Measurements from ENCODE around the gene CNGB1. TPM values are rescaled to one million over a fixed set of nuclear protein-coding genes. Genes with fewer than 3 reads are reported as not detected.

The CNGB1 gene
- total and polyA plus RNA-seq, 2 of the 13 experiments (the other 11 are each of a cell fraction or from before 2014, with no cell fraction given): 0.02 to 0.15 TPM

DNA sequence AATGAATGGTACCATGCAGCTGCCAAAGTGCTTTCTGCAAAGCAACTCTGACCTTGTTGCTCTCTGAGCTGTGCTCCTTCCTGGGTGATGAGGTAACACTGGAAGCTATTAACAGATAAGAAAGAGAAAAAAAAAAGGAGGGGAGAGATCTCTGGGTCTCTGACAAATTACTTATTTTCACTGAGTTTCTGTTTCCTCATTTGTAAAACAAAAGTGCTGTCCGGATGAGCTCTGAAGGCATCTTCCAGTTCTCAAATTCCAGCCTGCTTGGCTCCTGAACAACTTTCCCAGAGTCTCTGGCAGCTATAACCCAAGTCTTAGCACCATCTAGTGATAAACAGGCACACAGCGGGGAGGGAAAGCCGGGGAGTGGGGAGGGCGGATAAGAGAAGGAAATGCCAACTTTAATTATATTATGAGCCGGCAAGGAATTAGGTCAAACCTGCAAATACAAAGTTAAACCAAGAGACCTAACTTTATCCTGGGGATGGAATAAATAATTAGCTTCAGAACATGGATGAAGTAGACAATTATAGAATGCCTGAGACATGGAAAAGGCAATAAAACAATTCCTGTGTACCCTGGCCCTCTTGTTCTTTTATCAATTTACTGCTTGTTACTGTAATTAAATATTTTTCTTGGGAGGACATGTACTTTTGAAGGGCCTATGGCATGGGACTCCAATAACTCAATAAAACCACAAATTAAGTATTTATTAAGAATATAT lies 107.3 kb downstream of the CNGB1 start (continued):
- TF ChIP-seq, protein P1, sequence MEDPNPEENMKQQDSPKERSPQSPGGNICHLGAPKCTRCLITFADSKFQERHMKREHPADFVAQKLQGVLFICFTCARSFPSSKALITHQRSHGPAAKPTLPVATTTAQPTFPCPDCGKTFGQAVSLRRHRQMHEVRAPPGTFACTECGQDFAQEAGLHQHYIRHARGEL (CRISPR knock-in tag; IDR thresholded peaks at IDR 0.05): no peak
- TF ChIP-seq, protein P2, sequence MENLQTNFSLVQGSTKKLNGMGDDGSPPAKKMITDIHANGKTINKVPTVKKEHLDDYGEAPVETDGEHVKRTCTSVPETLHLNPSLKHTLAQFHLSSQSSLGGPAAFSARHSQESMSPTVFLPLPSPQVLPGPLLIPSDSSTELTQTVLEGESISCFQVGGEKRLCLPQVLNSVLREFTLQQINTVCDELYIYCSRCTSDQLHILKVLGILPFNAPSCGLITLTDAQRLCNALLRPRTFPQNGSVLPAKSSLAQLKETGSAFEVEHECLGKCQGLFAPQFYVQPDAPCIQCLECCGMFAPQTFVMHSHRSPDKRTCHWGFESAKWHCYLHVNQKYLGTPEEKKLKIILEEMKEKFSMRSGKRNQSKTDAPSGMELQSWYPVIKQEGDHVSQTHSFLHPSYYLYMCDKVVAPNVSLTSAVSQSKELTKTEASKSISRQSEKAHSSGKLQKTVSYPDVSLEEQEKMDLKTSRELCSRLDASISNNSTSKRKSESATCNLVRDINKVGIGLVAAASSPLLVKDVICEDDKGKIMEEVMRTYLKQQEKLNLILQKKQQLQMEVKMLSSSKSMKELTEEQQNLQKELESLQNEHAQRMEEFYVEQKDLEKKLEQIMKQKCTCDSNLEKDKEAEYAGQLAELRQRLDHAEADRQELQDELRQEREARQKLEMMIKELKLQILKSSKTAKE (CRISPR knock-in tag; IDR thresholded peaks at IDR 0.05; ENCODE audit: borderline replicate concordance): no peak
- no peak for TF ChIP-seq ZNF124 (CRISPR knock-in tag; IDR thresholded peaks at IDR 0.05)
- TF ChIP-seq, protein P3, sequence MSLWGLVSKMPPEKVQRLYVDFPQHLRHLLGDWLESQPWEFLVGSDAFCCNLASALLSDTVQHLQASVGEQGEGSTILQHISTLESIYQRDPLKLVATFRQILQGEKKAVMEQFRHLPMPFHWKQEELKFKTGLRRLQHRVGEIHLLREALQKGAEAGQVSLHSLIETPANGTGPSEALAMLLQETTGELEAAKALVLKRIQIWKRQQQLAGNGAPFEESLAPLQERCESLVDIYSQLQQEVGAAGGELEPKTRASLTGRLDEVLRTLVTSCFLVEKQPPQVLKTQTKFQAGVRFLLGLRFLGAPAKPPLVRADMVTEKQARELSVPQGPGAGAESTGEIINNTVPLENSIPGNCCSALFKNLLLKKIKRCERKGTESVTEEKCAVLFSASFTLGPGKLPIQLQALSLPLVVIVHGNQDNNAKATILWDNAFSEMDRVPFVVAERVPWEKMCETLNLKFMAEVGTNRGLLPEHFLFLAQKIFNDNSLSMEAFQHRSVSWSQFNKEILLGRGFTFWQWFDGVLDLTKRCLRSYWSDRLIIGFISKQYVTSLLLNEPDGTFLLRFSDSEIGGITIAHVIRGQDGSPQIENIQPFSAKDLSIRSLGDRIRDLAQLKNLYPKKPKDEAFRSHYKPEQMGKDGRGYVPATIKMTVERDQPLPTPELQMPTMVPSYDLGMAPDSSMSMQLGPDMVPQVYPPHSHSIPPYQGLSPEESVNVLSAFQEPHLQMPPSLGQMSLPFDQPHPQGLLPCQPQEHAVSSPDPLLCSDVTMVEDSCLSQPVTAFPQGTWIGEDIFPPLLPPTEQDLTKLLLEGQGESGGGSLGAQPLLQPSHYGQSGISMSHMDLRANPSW (CRISPR knock-in tag; IDR thresholded peaks at IDR 0.05; ENCODE audit: borderline replicate concordance): no peak
- TF ChIP-seq AGO2 (optimal IDR thresholded peaks at IDR 0.05; ENCODE audit: low read depth, low read length): no peak
- no peak for TF ChIP-seq ZNF235 (CRISPR knock-in tag; IDR thresholded peaks at IDR 0.05; ENCODE audit: borderline replicate concordance)
- 0 out of 2 replicates have a peak, but pooled peaks have one; percentile 11 for TF ChIP-seq RFXAP (CRISPR knock-in tag; IDR thresholded peaks at IDR 0.05; ENCODE audit: borderline replicate concordance)
- TF ChIP-seq, protein P4, sequence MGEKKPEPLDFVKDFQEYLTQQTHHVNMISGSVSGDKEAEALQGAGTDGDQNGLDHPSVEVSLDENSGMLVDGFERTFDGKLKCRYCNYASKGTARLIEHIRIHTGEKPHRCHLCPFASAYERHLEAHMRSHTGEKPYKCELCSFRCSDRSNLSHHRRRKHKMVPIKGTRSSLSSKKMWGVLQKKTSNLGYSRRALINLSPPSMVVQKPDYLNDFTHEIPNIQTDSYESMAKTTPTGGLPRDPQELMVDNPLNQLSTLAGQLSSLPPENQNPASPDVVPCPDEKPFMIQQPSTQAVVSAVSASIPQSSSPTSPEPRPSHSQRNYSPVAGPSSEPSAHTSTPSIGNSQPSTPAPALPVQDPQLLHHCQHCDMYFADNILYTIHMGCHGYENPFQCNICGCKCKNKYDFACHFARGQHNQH (CRISPR knock-in tag; IDR thresholded peaks at IDR 0.05): no peak
- TF ChIP-seq ZNF552 (CRISPR knock-in tag; IDR thresholded peaks at IDR 0.05; ENCODE audit: borderline replicate concordance): no peak
- TF ChIP-seq, protein P5, sequence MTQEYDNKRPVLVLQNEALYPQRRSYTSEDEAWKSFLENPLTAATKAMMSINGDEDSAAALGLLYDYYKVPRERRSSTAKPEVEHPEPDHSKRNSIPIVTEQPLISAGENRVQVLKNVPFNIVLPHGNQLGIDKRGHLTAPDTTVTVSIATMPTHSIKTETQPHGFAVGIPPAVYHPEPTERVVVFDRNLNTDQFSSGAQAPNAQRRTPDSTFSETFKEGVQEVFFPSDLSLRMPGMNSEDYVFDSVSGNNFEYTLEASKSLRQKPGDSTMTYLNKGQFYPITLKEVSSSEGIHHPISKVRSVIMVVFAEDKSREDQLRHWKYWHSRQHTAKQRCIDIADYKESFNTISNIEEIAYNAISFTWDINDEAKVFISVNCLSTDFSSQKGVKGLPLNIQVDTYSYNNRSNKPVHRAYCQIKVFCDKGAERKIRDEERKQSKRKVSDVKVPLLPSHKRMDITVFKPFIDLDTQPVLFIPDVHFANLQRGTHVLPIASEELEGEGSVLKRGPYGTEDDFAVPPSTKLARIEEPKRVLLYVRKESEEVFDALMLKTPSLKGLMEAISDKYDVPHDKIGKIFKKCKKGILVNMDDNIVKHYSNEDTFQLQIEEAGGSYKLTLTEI (CRISPR knock-in tag; conservative IDR thresholded peaks at IDR 0.05): no peak
- TF ChIP-seq, protein P6, sequence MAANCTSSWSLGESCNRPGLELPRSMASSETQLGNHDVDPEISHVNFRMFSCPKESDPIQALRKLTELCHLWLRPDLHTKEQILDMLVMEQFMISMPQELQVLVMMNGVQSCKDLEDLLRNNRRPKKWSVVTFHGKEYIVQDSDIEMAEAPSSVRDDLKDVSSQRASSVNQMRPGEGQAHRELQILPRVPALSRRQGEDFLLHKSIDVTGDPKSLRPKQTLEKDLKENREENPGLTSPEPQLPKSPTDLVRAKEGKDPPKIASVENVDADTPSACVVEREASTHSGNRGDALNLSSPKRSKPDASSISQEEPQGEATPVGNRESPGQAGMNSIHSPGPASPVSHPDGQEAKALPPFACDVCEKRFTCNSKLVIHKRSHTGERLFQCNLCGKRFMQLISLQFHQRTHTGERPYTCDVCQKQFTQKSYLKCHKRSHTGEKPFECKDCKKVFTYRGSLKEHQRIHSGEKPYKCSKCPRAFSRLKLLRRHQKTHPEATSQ (CRISPR knock-in tag; IDR thresholded peaks at IDR 0.05; ENCODE audit: borderline replicate concordance): no peak
- no peak for TF ChIP-seq ISX (CRISPR knock-in tag; conservative IDR thresholded peaks at IDR 0.05)
- no peak for TF ChIP-seq RFX3 (CRISPR knock-in tag; IDR thresholded peaks at IDR 0.05)
- TF ChIP-seq, protein P7, sequence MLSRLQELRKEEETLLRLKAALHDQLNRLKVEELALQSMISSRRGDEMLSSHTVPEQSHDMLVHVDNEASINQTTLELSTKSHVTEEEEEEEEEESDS (CRISPR knock-in tag; IDR thresholded peaks at IDR 0.05; ENCODE audit: borderline replicate concordance): no peak
- TF ChIP-seq, protein P8, sequence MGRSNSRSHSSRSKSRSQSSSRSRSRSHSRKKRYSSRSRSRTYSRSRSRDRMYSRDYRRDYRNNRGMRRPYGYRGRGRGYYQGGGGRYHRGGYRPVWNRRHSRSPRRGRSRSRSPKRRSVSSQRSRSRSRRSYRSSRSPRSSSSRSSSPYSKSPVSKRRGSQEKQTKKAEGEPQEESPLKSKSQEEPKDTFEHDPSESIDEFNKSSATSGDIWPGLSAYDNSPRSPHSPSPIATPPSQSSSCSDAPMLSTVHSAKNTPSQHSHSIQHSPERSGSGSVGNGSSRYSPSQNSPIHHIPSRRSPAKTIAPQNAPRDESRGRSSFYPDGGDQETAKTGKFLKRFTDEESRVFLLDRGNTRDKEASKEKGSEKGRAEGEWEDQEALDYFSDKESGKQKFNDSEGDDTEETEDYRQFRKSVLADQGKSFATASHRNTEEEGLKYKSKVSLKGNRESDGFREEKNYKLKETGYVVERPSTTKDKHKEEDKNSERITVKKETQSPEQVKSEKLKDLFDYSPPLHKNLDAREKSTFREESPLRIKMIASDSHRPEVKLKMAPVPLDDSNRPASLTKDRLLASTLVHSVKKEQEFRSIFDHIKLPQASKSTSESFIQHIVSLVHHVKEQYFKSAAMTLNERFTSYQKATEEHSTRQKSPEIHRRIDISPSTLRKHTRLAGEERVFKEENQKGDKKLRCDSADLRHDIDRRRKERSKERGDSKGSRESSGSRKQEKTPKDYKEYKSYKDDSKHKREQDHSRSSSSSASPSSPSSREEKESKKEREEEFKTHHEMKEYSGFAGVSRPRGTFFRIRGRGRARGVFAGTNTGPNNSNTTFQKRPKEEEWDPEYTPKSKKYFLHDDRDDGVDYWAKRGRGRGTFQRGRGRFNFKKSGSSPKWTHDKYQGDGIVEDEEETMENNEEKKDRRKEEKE (IDR thresholded peaks at IDR 0.05): no peak

All from HepG2 (cell line).